ENCODE data around the gene TNS2. TPM values are rescaled to one million over a fixed set of nuclear protein-coding genes. Genes with fewer than 3 reads are reported as not detected.

TNS2 gene
- total and polyA plus RNA-seq, 2 of the 13 experiments (the other 11 are each of a cell fraction or from before 2014, with no cell fraction given), result 8.9 to 20.4 TPM

- no peak for TF ChIP-seq KIAA2018 (CRISPR knock-in tag; IDR thresholded peaks at IDR 0.05; ENCODE audit: borderline replicate concordance)
- TF ChIP-seq REXO4 (CRISPR knock-in tag; IDR thresholded peaks at IDR 0.05; ENCODE audit: borderline replicate concordance), result no peak
- TF ChIP-seq ZNF543 (CRISPR knock-in tag; IDR thresholded peaks at IDR 0.05), result no peak
- TF ChIP-seq SALL1 (CRISPR knock-in tag; IDR thresholded peaks at IDR 0.05), result peak; percentile 47; the same call in 1 of the 2 replicates
- TF ChIP-seq ZGPAT (CRISPR knock-in tag; IDR thresholded peaks at IDR 0.05), result peak; percentile 39; the same call in 1 of the 2 replicates
- no peak for TF ChIP-seq RERE (CRISPR knock-in tag; IDR thresholded peaks at IDR 0.05; ENCODE audit: low read depth)
- peak; percentile 20 for TF ChIP-seq RBM39 (IDR thresholded peaks at IDR 0.05; ENCODE audit: low read depth, low read length, poor library complexity, severe bottlenecking)
- no peak for TF ChIP-seq ZBTB33 (CRISPR knock-in tag; IDR thresholded peaks at IDR 0.05)
- TF ChIP-seq HINFP (CRISPR knock-in tag; IDR thresholded peaks at IDR 0.05; ENCODE audit: low read depth), result no peak
Measured at GRCh38 chr12:53046655-53047220, 3.1 kb upstream of the TNS2 start (continued).

Data from HepG2 (cell line).